ENCODE data around the gene C13orf42. TPM values are rescaled to one million over a fixed set of nuclear protein-coding genes. Genes with fewer than 3 reads are reported as not detected.

C13orf42 gene
- total and polyA plus RNA-seq, 2 donors (not counting 3 experiments of a cell fraction or from before 2014, with no cell fraction given) = not detected

GRCh38 chr13:51113186-51113881 lies 2.3 kb upstream of the C13orf42 start:
- no peak for TF ChIP-seq EZH2 (IDR thresholded peaks at IDR 0.05; ENCODE audit: borderline replicate concordance, low read depth, low read length, severe bottlenecking)
- TF ChIP-seq, protein P1, sequence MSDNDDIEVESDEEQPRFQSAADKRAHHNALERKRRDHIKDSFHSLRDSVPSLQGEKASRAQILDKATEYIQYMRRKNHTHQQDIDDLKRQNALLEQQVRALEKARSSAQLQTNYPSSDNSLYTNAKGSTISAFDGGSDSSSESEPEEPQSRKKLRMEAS (IDR thresholded peaks at IDR 0.05; ENCODE audit: insufficient read depth, insufficient read length) = no peak
- no peak for TF ChIP-seq FOS (IDR thresholded peaks at IDR 0.05; ENCODE audit: borderline replicate concordance, insufficient read depth, low read length)

DNA sequence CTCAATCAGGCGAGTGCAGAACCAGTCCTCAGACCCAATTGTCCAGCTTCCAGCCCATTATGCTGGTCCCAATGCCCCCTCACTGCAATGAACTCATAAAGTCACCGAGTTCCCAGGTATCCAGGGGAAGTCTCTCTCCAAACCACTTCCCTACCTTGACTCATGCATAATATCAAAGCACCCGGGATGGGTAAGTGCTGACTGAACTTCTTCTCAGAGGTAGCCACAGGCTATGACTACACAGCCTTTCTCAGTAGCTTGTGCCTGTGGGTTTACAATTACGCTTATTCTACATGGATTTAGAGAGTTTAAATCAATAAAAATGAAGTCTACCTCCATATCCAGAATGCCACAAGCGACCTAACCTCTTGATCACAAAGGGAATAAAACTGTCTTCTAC lies 1.7 kb upstream of the C13orf42 start:
- Histone ChIP-seq H2AFZ (ENCODE audit: low read depth, low read length) (no peak overlapping the region), H3K4me2 (ENCODE audit: insufficient read depth, low read length) (no peak overlapping the region), H3K79me2 (ENCODE audit: control insufficient read depth, insufficient read depth, low read length) (no peaks in the 10 kb centered on the region), H3K9me3 (replicated peaks; ENCODE audit: control insufficient read depth, insufficient read depth, low read length) (no peaks in the 10 kb centered on the region), H3K4me1 (ENCODE audit: control insufficient read depth, extremely low read depth, insufficient read depth, low read length) (no peaks in the 10 kb centered on the region), H4K20me1 (replicated peaks; ENCODE audit: control insufficient read depth, extremely low read depth, insufficient read depth, low read length) (no peaks in the 10 kb centered on the region), H3K4me3 (replicated peaks in 1 of 3; ENCODE audit: insufficient read depth in 1 of 3, low read depth in 1 of 3, low read length in 3 of 3) (no peak overlapping the region), H3K36me3 (ENCODE audit: control insufficient read depth in 2 of 2, extremely low read depth in 1 of 2, insufficient read depth in 2 of 2, low read length in 2 of 2) (no peaks in the 10 kb centered on the region), H3K27me3 (ENCODE audit: control insufficient read depth in 2 of 2, insufficient read depth in 2 of 2, low read length in 2 of 2) (peaks cover 0 to 5% of the 10 kb centered on the region in 2 experiments), H3K27ac (ENCODE audit: insufficient read depth, low read depth, low read length) (no peak overlapping the region), H3K9ac (replicated peaks; ENCODE audit: extremely low read depth, insufficient read depth, low read length) (no peak overlapping the region), H3K9me1 (replicated peaks; ENCODE audit: control insufficient read depth, extremely low read depth, insufficient read depth, low read length) (no peaks in the 10 kb centered on the region)
- ChIA-PET CTCF (interaction anchor here (0.6 to 4.5 kb wide), 2 partner anchors 12 to 16 kb away, joined by 3 to 38 read pairs; no protein-coding TSS in a partner anchor), POLR2A (no interaction called here)
- dilution Hi-C loops (cut with MboI; ENCODE audit: extremely low pct_ligation_motif_present, low sequenced_read_pairs) (no loop called here), intact Hi-C loops (cut with micrococcal nuclease) (no loop called here)
- FAIRE-seq (no peak), DNase-seq (ENCODE audit: low read depth, low spot score) (no peak)
- TF ChIP-seq MYC (IDR thresholded peaks at IDR 0.05; ENCODE audit: low read depth, low read length) (no peak), CTCF (IDR thresholded peaks at IDR 0.05; ENCODE audit: extremely low read depth in 1 of 2, insufficient read depth in 1 of 2, low read depth in 1 of 2, low read length in 2 of 2) (no peak), GATA2 (IDR thresholded peaks at IDR 0.05; ENCODE audit: insufficient read depth, insufficient read length, low read depth, low read length) (no peak), FOS (IDR thresholded peaks at IDR 0.05; ENCODE audit: borderline replicate concordance, insufficient read depth, low read length) (no peak), EZH2 (IDR thresholded peaks at IDR 0.05; ENCODE audit: borderline replicate concordance, low read depth, low read length, severe bottlenecking) (no peak), JUN (IDR thresholded peaks at IDR 0.05; ENCODE audit: borderline replicate concordance, insufficient read depth, insufficient read length, low read depth) (no peak), POLR2A (IDR thresholded peaks at IDR 0.05; ENCODE audit: low read depth, low read length) (no peak), POLR2AphosphoS5 (IDR thresholded peaks at IDR 0.05; ENCODE audit: insufficient read depth, low read depth, low read length) (no peak)
- TF ChIP-seq, protein P1 (IDR thresholded peaks at IDR 0.05; ENCODE audit: insufficient read depth, insufficient read length) = no peak
- no TSS peak for BruUV-seq (replicated peaks)

More at GRCh38 chr13:51113186-51113881, 2.3 kb upstream of the C13orf42 start:
- no TSS peak for BruUV-seq (replicated peaks)
- H3K4me2 ChIP-seq (ENCODE audit: insufficient read depth, low read length) = no peak overlapping the region
- no peaks in the 10 kb centered on the region for H3K9me3 ChIP-seq (replicated peaks; ENCODE audit: control insufficient read depth, insufficient read depth, low read length)
- no peak overlapping the region for H2AFZ ChIP-seq (ENCODE audit: low read depth, low read length)
- CTCF ChIA-PET = interaction anchor here (0.6 to 4.5 kb wide), 2 partner anchors 11 to 16 kb away, joined by 3 to 38 read pairs; no protein-coding TSS in a partner anchor
- FAIRE-seq (no peak), DNase-seq (ENCODE audit: low read depth, low spot score) (no peak)
- no peak overlapping the region for H3K4me3 ChIP-seq (replicated peaks in 1 of 3; ENCODE audit: insufficient read depth in 1 of 3, low read depth in 1 of 3, low read length in 3 of 3)
- H3K4me1 ChIP-seq (ENCODE audit: control insufficient read depth, extremely low read depth, insufficient read depth, low read length) = no peaks in the 10 kb centered on the region
- dilution Hi-C loops (cut with MboI; ENCODE audit: extremely low pct_ligation_motif_present, low sequenced_read_pairs) = no loop called here
- H3K27me3 ChIP-seq (ENCODE audit: control insufficient read depth in 2 of 2, insufficient read depth in 2 of 2, low read length in 2 of 2) = peaks cover 0 to 5% of the 10 kb centered on the region in 2 experiments
- no peaks in the 10 kb centered on the region for H3K79me2 ChIP-seq (ENCODE audit: control insufficient read depth, insufficient read depth, low read length)
- no peak overlapping the region for H3K27ac ChIP-seq (ENCODE audit: insufficient read depth, low read depth, low read length)
- no peaks in the 10 kb centered on the region for H3K36me3 ChIP-seq (ENCODE audit: control insufficient read depth in 2 of 2, extremely low read depth in 1 of 2, insufficient read depth in 2 of 2, low read length in 2 of 2)
- intact Hi-C loops (cut with micrococcal nuclease) = no loop called here
- no peaks in the 10 kb centered on the region for H4K20me1 ChIP-seq (replicated peaks; ENCODE audit: control insufficient read depth, extremely low read depth, insufficient read depth, low read length)
- H3K9me1 ChIP-seq (replicated peaks; ENCODE audit: control insufficient read depth, extremely low read depth, insufficient read depth, low read length) = no peaks in the 10 kb centered on the region
- no peak overlapping the region for H3K9ac ChIP-seq (replicated peaks; ENCODE audit: extremely low read depth, insufficient read depth, low read length)
- POLR2A ChIA-PET = no interaction called here
